Brain pericyte (primary cell): ENCODE measurements around the gene CBX1.

Source experiments
- DNase-seq: peaks from one replicate; pipeline ENCODE4 v3.0.0-alpha.2; 2012; ENCODE audit warnings: low read depth, low spot score

Gene CBX1

GRCh38 chr17:48025904-48026501, 75.3 kb downstream of the CBX1 start:
- DNase-seq = no peak

DNA sequence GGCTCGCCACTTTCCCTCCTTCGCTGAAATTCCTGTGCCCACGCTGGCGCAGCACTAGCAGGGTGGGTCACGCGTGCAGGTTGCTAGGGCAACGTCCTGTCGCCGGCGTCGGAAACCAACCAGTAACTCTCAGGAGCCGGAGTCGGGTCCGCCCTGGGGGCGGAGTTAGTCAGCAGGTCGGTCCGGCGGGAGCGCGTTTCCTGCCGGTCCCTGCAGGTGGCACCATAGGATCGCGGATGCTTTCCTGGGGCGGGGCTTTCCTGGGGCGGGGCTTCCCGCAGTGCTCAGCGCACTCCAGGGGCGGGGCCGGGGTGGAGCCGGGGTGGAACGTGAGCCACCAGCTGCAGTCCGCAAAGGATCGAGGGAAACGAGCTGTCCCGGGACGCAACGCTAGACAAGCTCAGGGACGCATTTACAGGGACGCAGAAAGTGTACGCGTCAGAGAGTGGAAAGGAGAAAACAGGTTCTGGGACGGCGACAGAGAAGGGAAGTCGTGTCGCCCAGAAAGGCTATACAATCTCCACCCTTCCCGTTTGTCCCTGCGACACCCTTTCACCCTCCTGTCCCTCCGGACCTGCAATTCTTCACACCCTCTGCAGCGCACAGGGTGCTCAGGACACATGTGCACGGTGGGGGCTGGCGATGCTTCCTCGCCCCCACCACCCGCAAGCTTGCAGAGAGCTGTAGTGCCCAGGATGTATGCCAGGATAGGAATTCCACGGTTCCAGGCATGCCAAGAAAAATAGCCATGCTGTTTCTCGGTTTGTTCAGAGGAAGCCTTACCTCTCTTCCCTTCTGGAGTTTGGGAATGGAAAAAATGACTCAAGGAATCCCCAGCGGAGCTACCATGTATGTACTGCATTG, 76.0 kb downstream of the CBX1 start:
- DNase-seq = peak; percentile 81

DNA sequence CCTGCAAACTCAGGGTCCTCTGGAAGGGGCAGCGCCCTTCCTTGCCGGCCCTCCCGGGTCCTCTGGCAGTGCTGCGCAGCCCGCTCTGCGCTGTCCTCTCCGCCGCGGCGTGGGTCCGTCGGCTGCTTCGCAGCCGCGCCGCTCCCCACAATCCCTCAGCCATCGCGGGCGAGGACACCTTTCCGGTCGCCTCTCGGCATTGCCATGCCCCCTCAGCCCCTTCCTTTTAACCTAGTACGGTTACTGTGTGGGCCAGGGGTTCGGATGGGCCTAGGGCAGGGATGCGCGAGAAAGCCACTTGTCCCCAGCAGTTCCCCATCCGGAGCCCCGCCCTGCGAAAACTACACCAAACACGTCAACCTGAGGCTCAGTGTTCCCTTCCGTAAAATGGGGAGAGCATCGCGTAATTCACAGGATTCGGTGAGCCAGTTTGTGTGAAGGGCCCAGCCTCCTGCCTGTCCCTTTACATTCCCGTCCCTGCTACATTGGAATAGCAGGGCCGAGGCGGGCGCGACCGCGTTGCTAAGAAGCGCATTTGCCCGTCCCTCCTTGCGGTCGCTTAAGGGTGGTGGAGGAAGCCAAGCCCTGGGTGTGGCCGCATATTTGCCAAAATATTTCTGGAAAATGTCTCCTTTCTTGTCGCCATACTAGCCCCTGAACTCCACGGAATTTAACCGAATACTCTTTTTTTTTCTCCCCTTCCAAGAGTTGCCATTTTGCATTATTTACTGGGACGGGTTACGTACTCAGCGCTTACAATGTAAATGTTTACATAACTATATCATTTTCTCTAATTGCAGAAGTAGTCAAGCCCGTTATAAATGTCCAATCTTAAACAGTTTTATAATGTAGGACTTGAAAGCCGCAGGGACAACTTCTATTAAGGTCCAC, 76.9 kb downstream of the CBX1 start:
- DNase-seq = no peak

DNA sequence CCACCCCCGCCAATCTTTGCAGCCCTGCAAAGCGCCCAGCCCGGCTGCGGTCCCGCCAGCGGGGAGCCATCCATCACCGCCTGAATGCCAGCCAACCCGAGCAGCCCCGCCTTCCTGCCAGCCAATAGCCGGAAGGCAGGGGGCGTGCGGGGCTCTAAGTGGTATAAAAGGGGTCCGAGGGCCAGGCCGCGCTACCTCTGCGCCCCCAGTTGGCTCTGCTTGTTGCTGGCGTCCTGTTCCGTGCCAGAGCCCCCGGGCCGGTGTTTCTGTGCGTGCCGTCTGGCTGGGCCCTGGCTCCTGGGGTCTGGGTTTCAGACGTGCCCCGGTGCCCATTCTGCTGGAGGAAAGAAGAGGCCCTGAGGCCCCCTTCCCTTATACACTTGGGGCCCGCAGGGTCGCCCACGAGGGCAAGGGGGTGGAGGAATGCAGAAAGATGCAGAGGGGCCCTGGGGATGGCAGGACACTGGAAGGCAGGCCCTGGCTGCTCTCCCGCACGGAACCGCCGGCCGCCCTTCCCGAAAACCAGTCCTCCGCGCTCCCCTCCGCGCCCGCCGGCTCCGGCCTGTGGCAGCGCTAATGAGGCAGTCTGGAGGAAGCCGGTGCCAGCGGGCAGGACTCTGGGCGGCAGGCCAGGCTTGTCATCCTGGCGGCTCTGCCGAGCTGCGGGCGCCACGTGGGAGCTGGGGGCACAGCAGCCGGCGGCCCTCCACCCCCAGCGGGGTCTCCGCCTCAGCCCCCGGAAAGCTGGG, 77.7 kb downstream of the CBX1 start:
- no peak for DNase-seq

DNA sequence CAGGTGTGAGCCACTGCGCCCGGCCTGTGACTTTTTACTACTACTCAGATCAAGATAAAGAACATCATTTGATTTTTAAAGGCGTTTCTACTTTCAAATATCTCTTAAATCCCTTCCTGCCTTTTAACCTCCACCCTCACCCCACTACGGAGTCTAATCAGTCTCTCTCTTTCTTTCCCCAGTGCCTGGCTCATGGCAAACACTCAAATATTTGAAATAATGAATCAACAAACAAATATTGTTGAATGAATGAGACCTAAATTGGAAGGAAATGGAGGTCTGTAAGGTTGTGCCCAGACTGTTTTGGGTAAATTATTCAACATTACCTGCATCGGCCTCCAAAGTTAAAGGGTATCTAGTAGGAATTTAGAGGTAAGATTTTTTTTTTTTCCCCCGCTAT, 78.4 kb downstream of the CBX1 start:
- DNase-seq = no peak

GRCh38 chr17:48021934-48022333, 79.3 kb downstream of the CBX1 start:
- no peak for DNase-seq
